HG03521 (cell line): ENCODE measurements around the gene USP4.
A peak's percentile ranks its signal among the peaks of the same experiment; 100 is the strongest.
"Not testable (repeated sequence)": the region's sequence is repeated elsewhere in the genome, so short reads cannot be mapped to it uniquely, and the experiment has no call there.

Experiments used
- ATAC-seq: cut with Tn5 transposase; IDR thresholded peaks from one replicate; pipeline ENCODE4 v1.9.1; 2021; ENCODE audit warnings: mild to moderate bottlenecking, moderate library complexity; ENCODE audit not compliant: unreplicated experiment

Gene USP4

GRCh38 chr3:49339941-49340800, at the start of gene USP4:
USP4 (minus strand) TSS chr3:49340053; CDS start chr3:49340024, 29 bp downstream.
- ATAC-seq: peak; percentile 88

DNA sequence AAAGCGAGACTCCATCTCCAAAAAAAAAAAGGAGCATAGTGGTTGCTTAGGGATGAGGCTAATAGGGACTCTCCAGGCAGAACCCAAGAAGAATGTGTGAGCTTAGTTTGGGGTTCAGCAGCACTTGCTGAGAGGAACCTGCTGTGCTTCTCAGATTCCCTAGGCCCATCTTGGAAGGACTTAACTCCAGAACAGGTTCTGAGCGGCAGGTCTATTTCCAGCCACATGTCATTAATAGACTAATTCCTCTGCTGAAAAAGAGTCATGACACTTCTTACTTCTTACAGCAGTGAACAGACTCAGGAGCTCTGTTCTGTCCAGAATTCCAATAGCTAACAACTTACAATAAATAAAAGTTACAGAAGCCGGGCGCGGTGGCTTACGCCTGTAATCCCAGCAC, 49.4 kb upstream of the USP4 start:
- ATAC-seq: no peak

GRCh38 chr3:49388289-49388820, 48.5 kb upstream of the USP4 start:
- no peak for ATAC-seq

DNA sequence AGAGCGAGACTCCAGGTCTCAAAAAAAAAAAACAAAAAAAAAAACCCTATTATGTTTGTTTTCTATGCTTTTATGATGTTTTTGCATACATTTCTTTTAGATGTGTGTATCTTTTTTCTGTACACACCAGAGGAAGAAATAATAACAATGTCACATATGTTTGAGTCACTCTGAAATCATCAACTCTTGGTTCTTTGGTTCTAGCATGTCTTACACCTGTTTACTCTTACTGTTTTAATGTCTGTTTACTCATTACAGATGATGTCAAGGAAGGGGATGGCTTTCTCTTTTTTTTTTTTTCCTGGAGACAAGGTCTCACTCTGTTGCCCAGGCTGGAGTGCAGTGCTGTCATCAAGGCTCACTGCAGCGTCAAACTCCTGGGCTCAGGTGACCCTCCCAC, 47.9 kb upstream of the USP4 start:
- no peak for ATAC-seq

DNA sequence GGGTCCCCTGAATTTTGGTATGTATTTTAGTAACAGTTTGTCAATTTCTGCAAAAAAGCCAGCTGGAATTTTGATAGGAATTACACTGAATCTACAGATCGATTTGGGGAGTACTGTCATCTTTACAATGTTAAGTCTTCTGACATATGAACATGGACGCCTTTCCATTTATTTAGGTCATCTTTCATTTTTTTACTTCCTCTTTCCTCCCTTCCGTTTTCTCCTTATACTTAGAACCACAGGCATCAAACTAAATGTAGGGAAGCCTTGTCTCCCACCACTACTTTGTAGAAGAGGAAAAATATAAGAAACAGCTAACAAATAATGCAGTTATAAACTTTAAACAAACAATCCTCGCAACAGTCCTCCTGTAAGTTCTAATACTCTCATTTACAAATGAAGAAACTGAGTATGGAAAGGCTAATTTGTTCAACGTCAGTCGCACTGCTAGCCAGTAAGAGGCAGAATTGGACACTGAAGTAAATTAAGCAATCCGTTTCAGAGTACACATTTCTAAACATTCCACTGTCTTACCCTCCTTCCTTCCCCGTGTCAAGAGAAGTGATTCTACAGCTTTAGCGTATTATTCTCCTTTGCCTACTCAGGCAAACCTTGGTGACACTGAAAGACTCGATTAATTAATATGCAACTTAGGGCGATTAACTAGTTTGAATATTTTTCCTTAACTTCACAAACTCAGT, 46.4 kb upstream of the USP4 start:
- ATAC-seq: no peak

DNA sequence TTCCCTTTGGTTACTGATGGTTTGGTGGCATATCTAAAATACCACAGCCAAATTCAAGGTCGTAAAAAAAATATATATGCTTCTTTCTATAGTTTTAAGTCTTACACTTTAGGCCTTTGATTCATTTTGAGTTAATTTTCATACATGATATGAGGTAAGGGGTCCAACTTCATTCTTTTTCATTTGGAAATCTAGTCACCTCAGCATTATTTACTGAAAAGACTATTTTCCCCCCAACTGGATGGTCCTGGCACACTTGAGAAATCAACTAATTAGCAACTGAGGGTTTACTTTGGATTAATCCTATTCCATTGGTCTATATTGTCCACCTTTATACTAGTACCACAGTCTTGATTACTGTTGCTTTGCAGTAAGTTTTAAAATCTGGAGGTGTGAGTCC, 45.8 kb upstream of the USP4 start:
- ATAC-seq: no peak

DNA sequence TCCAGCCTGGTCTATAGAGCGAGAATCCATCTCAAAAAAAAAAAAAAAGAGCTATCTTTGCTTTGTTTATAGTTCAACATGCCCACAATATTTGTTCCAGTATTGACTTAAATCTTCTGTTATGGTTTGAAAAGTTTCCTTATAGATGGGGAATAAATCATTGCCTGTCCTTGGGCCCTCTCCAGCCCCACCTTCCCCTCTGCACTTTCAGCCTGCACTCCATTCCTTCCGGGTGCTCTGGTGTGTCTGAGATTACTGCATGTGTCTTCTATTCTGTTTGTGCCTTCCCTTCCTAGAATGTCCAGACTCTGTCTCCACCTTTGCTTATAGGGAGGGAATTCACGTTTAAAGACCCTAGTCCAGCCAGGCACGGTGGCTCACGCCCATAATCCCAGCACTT, 43.5 kb upstream of the USP4 start:
- no peak for ATAC-seq

DNA sequence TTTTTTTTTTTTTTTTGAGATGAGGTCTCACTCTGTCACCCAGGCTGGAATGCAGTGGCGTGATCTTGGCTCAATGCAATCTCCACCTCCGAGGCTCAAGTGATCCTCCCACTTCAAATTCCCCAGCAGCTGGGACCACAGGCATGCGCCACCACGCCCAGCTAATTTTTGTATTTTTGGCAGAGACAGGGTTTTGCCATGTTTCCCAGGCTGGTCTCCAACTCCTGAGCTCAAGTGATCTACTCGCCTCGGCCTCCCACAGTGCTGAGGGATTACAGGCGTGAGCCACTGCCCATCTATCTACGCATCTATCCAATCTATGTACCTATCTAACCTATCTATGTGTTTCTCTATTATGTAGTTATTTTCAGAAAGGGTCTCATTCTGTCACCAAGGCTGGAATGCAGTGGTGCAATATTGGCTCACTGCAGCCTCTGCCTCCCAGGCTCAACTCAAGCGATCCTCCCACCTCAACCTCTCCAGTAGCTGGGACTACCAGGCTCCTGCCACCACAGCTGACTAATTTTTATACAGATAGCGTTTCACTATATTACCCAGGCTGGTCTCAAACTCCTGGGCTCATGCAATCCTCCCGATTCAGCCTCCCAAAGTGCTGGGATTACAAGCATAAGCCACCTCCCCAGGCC, 38.5 kb upstream of the USP4 start:
- ATAC-seq: no peak

GRCh38 chr3:49377483-49377882, 37.6 kb upstream of the USP4 start:
- ATAC-seq: no peak

DNA sequence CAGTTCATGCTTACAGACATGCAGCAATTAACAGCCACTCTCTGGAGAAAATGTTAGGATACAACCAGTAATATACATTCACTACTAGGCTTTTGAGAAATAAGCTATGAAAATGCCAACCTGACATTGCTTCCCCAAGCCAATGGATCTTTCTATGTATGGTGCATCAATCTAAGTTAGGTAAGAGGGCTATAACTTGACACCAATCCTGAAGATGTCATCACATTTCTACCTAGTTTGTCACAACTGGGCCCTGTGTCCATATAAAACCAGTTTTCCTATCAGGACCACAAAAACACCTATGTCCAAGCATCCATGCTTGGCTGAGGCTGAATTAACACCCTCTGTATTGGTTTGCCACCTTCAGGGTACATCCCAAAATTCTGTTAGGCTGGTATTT, 32.1 kb upstream of the USP4 start:
- ATAC-seq: no peak

DNA sequence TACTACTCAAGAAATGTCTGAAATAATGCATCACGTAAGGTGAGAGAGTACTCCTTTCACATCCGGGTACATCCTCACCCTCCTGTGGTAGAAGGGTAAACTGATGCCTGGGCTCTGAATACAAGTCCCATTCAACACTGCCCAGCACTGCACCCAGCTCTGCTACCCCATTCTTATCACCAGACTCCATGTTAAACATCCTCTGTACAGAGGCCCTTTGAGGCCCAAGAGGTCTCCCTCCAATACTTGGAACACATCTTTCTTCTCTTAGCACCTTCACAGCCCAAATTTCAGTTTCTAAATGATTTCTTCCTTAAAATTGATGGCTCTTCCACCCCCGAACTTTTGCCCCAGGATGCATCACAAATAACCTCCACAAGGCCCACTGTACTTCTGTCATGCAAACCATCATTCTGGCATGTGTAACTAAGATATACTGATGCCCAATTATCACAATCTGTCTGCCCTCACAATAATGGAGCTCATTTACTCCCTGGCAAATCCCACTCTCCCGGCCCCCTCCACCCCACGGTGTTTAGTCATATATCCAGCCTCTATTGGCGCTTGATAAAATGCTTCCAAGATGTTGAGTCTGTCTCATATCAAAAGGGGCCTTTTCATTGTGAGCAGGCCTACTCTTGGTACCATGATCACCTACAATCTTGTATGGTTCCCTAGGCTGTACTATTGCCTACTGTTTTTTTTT, 30.9 kb upstream of the USP4 start:
- no peak for ATAC-seq

- no peak for ATAC-seq
These were observed 22.7 kb upstream of the USP4 start for GRCh38 chr3:49362561-49362960.

DNA sequence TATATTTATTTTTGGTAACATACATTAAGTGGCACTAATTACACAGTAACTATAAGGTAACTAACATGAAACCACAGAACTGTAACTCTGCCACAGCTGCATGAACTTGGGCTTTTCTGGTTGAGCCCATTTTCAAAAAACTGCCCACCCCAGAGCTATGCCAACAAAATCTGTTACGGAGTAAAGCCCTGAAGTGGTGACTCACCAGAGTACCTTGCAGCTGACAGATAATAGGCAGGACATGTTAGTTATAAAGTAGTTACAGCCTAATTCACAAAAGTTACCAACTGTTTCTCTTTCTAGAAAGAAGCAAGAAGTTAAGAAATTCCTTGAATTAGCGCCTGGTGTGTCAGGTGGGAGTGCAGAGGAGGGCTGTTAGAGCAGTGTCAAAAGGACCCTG, 19.8 kb upstream of the USP4 start:
- no peak for ATAC-seq

DNA sequence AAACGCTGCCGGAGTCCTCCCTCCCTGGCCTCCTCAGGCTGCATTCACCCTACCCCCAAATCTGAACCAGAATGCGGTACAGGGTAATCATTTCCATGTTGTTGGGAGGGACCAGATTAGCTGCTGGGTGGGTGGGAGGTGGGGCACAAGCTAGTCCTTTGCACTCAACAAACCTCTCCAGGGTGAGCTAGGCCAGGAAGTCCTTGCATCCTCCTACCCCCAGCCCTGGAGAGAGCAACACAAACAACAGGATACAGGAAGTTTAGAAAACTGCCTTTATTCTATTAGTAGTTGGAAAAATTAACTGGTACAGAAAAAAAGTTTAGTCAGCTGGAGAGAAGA, 19.0 kb upstream of the USP4 start:
- no peak for ATAC-seq

DNA sequence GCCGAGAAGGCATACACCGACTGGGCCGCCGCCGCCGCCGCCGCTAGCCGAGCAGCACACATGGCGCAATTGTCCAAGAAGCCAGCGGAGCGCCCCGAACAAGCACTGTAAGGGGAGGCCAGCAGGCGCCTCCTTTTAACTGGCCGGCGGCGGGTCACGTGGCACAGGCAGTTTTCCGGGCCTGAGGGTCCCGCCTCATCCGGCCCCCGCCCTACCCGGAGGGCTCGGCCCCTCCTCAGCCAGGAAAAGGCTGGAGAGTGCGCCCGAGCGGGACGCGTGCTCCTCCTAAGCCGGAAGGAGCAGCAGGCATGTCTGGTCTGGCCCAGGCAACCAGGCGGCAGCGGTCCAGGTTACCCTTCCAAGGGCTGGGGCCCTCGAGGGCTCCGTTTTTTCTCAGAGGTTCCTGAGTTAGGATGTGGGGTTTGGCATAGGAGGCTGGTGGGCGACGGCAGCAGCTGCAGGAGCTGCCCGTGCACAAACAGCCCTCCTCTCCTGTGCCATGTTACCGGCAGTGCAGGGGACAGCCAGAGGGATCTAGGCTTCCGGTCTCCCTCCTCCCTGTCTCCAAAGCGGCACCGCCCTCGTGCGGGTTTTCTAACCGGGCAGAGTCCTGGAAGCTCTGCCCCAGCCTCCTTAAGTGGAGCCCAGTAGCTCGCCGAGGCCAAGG, 18.5 kb upstream of the USP4 start, which contains the start of gene GPX1:
Gene GPX1, minus strand, starts transcription at position 137 of the 667 bp plus-strand sequence. Its CDS starts 75 bp downstream, at position 62.
- peak; percentile 78 for ATAC-seq

DNA sequence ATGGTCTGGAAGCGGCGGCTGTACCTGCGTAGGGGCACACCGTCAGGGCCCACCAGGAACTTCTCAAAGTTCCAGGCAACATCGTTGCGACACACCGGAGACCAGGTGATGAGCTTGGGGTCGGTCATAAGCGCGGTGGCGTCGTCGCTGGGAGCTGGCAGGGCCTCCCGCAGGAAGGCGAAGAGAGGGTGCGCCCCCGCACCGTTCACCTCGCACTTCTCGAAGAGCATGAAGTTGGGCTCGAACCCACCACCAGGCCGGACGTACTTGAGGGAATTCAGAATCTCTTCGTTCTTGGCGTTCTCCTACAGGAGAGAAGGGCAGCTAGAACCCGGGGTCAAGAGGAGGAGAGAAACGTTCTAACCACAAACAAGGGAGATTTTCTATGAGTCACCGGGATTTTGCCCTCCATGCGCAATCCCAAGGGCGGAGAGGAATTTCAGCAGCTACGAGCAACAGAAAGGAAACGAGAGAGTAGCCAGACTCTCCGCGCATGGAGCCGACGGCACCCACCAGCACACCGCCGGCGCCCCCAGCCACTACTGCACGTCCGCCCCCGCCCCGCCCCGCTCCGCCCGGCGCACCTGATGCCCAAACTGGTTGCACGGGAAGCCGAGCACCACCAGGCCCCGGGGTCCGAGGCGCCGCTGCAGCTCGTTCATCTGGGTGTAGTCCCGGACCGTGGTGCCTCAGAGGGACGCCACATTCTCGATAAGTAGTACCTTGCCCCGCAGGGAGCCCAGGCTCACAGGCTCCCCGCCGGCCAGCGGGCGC, 17.8 kb upstream of the USP4 start:
- peak; percentile 31 for ATAC-seq

DNA sequence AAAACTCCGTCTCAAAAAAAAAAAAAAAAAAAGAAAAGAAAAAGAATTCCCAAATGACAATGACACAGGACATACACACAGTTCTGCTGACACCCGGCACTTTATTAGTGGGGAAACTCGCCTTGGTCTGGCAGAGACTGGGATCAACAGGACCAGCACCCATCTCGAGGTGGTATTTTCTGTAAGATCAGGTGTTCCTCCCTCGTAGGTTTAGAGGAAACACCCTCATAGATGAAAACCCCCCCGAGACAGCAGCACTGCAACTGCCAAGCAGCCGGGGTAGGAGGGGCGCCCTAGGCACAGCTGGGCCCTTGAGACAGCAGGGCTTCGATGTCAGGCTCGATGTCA, 17.2 kb upstream of the USP4 start:
- not testable (repeated sequence) for ATAC-seq

DNA sequence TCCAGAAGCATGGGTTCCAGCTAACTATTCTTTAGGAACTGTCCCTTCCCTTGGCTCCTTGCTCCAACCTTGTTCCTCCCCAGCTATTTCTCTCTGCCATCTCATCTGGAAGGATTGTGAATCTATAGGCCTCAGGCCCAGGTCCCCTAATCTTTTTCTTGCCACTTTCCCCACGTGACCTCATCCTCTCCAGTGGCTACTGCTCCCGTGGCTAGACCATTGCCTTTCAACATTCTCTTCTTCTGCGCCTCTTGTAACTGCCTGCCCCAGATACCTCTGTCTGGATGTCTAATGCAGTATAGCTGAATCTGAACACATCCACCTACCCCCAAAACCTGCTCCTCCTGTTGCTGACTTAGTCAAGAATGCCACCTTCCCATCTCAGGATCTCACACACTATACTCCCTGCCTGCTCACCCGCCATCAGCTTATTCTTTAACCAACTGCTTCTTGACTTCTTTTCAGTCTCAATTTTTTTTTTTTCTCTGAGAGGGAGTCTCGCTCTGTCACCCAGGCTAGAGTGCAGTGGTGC, 13.1 kb upstream of the USP4 start:
- ATAC-seq: no peak

- ATAC-seq: no peak
These were observed 12.4 kb upstream of the USP4 start for GRCh38 chr3:49352281-49352680.
